A549 (cell line): ENCODE measurements around the gene ALCAM.

ENCODE experiments used
- CEBPB ChIP-seq, 2 experiments: fragments of >200 bp in 1 of 2; sonication (Bioruptor Twin) in 1 of 2; formaldehyde crosslinking in 1 of 2; IDR thresholded peaks; 2 replicates each; pipeline ENCODE4 v1.6.1; 2012 to 2016
- EP300 ChIP-seq, 2 experiments: fragments of >200 bp; sonication (Bioruptor Twin); formaldehyde crosslinking; IDR thresholded peaks; 2 replicates in 1 of 2; 3 replicates in 1 of 2; pipeline ENCODE4 v1.6.1; 2016 to 2017
- KDM5A ChIP-seq: fragments of 200-600 bp; sonication (generic); IDR thresholded peaks from 2 replicates; pipeline ENCODE4 v1.6.1; 2016; ENCODE audit warnings: antibody characterized with exemption, mild to moderate bottlenecking
- MAFK ChIP-seq: fragments of 450-650 bp; IDR thresholded peaks from 2 replicates; pipeline ENCODE4 v1.6.1; 2014; ENCODE audit not compliant: partially characterized antibody
- MAZ ChIP-seq: fragments of 150-350 bp; IDR thresholded peaks from 2 replicates; pipeline ENCODE4 v1.6.1; 2014; ENCODE audit warnings: antibody characterized with exemption, low read depth, low read length, borderline replicate concordance
- TF ChIP-seq, protein P1 (sequence below): fragments of >200 bp; sonication (Bioruptor Twin); formaldehyde crosslinking; IDR thresholded peaks from 3 replicates; pipeline ENCODE4 v1.5.1; 2016

DNA sequence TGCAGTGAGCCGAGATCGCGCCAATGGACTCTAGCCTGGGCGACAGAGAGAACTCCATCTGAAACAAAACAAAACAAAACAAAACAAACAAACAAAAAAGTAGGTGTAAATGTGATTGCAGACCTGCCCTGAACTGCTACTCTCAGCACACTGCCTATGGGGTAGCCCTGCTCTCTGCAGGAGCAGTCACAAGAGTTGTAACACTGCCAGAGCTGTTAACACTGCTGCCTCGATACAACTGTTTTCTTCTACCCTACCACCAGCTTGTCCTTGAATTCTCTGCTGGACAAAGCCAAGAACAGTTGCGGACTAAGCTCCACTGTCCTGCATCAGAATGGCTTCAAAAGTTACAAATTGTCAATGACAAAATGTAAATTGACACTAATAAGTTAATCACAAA is 89.3 kb downstream of the ALCAM start:
- no peak for TF ChIP-seq EP300 (IDR thresholded peaks at IDR 0.05)
- TF ChIP-seq MAFK, result no peak
- TF ChIP-seq KDM5A, result no peak
- TF ChIP-seq MAZ, result no peak
- TF ChIP-seq, protein P1, sequence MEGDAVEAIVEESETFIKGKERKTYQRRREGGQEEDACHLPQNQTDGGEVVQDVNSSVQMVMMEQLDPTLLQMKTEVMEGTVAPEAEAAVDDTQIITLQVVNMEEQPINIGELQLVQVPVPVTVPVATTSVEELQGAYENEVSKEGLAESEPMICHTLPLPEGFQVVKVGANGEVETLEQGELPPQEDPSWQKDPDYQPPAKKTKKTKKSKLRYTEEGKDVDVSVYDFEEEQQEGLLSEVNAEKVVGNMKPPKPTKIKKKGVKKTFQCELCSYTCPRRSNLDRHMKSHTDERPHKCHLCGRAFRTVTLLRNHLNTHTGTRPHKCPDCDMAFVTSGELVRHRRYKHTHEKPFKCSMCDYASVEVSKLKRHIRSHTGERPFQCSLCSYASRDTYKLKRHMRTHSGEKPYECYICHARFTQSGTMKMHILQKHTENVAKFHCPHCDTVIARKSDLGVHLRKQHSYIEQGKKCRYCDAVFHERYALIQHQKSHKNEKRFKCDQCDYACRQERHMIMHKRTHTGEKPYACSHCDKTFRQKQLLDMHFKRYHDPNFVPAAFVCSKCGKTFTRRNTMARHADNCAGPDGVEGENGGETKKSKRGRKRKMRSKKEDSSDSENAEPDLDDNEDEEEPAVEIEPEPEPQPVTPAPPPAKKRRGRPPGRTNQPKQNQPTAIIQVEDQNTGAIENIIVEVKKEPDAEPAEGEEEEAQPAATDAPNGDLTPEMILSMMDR, result no peak
- TF ChIP-seq CEBPB (IDR thresholded peaks at IDR 0.05), result no peak
